ENCODE results near the gene EFCAB13.
A peak's percentile ranks its signal among the peaks of the same experiment; 100 is the strongest.

EFCAB13 gene, protein sequence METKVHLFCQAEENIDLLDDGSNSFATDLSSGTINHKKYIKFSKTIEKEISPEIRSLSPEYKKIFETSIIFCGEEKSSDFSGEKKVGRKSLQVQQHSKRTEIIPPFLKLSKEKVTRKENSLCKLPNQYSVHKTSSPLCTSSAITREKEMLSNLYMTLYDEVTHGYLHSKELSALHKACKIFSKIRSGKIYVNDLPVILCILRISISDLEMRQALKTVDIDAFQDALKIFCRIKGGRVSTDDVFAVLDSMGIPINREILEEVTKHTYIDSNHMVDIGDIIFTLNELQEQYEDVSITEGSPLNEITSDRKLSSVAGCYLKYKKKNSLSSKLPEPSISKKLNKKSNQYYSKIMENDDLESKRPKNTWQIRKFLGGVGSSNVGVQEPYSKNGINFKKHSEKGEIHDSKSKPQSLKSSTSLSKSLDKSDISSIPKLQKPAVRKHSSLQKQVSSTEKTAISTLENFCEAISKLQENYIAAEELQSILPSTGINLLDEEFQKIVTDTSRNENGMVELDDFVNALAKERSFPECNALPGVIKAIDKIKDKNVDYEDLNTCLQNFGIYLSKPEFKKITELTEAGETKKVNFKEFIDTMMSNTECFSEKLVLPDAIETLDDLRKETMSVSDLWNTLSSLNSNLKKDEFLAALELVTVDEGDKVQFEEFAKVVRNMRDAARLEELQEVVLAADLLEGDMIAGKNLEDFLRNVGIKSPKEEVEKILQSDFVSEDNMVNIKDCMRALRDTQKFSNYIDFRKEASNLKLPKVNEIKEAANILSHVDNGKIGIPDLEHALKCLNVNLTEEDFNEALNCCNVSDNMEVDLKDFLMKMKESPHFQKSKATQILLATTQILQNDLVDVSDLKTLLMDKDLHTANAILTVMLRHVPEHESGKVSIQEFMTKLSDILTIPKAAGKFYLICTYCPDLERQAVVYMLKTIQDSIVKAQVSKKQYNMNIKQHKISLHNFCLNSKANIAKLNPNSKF

DNA sequence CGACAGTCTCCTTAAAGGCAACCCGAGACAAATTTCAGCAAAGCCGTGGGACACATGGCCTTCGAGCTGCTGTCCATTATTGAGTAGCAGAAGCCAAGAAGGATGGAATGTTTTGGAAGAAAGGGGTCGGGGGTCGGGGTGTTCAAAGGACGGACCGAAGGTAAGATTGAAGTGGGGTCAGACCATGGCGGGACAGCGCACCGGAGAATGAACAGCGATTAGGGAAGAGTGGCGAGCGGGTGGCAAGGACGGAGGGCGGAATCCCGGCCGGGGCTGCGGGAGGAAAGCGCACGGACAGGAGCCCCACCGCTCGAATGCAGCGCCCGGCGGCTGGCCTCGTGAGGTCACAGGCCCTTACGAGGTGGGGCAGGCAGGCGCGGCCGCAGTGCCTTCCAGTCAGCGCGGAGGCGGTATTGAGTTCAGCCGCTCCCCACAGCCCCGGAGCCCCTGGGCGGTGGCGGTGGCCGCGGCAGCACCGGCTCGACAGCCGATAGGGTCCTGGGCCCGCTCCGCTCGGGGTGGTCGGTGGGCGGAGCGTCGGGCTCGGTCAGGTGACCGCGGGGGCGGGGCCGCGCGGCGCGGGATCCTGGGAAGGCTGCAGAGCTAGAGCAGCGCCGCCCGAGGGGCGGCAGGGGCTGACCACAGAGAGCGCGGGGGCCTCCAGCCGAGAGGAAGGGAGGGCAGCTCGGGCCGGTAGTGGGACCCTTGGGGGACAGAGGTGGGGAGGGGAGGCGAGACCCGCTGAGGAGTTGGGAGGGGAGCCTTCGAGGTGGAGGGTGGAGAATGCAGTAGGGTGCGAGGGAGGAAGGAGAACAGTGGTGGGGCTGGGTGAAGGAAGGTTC, at the start of gene EFCAB13:
TSS of gene EFCAB13 (plus strand) at position 574 of the 842 bp plus-strand sequence. CDS start 4,399 bp downstream, outside the sequence.
- peak; percentile 96 for DNase-seq (ENCODE audit: low spot score)

DNA sequence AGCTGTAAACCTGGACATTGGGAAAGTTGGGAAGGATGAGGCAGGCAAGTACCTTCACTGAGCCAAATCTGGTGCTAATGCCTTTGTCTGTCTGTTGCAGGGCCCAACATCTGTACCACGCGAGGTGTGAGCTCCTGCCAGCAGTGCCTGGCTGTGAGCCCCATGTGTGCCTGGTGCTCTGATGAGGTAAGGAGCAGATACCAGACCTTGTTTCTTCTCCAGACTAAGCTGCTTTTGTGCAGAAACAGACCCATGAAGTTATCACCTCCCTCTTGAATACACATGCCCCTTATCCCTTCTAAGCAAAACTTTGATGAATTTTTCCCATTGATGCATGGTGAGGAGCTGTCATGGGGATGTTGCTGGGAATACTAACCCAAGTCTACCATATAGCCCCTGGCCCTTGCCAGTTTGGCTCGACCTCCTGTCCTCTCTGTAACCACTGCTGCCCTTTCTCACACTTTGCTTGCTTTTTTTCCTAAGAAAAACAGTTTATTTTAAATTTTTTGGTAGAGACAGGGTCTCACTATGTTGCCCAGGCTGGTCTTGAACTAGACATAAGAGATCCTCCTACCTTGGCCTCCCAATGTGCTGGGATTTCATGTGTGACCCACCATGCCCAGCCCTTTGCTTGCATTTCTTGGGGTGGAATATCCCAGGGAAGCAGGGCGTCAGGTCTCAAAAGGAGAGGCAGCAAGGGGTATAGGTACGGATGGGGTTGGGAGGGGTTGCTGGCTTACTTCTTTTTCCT, 49.3 kb upstream of the EFCAB13 start:
- DNase-seq (ENCODE audit: low spot score) = no peak

DNA sequence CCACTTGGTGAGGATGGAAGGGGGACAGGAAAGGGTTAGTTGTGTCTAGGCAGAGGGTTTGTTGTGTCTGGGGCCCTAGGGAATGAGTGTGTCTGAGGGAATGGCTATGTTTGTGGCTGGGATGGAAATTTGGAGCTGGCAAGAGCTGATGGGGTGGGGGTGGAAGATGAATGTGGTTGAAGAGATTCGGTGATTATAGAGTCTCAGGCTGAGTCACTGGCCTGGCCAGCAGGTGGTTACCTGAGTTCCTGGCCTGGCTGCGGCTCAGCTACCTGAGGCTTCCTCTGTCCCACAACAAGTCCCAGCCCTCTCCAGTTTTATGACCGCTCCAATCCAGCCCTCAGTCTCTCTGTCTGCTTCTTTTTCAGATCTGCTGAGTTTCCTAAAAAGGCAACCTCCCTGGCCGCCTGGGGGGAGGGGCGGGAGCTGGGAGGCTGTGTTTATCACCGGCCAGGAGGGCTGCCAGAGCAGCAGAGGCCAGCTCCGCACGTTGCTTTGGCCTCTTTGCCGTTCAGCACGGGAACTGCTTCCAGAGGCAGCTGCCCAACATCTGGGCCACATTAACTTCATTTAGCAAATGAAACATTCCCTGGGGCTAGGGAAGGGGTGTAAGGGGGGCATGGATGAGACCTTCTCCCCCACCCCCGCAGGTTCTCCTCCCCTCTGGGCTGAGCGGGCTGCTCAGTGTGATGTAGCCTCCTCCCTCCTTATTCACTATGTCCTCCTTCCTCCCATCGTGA, 48.3 kb upstream of the EFCAB13 start:
- peak; percentile 86 for DNase-seq (ENCODE audit: low spot score)

DNA sequence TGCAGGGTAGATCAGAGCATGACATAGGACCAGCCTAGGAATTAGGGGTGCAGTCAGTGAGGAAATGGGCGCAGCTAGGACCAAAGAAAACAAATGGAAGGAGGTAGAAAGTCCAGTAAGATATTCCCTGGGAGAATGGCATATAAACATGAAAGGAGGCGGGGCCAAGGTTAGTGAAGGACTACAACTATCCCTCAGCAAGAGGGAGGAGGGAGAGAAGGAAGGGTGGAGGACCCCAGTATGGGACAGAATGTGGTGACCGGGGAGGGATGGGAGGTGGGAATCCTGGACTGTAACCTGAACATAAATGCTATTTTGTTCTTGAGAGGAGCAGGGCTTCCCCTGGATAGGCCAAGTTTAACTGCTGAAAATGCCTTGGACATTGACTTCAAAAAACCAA, 47.3 kb upstream of the EFCAB13 start:
- DNase-seq (ENCODE audit: low spot score) = no peak

DNA sequence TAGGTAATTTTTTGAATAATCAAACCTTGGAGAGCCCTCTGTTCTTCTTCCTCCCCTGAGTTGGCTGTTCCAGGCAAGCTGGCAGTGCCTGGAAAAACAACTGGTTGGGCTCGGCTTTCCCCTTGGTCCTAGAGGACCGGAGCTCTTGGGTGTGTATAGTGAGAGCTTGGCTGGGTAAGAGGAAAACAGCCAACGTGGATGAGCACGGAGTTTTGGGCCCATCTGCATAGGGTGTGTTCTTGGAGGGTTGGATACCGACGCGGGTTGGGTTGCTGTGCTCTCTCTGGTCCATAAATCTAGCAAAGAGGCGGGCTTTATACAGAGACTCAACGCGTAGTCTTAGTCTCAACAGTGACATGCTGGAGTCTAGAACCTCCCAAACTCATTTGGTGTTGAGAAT, 46.9 kb upstream of the EFCAB13 start:
- no peak for DNase-seq (ENCODE audit: low spot score)

DNA sequence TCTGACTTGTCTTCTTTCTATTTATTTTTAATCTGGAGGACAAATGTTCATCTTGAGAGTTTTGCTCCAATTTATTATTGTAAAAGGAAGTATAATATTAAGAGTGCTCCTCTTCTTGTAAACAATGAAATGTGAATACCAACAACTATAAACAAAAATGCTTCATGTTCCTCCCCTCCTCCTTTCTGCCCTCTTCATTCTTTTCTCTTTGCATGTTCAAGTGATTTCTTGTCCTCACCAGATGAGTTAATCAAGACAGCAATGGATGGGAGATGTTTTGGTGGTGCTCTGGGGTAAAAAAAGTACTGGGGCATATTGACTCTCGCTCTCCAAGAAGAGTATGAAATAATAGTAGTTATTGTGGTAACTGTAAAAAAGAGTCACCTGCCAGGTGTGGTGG, 45.8 kb upstream of the EFCAB13 start:
- DNase-seq (ENCODE audit: low spot score) = no peak

DNA sequence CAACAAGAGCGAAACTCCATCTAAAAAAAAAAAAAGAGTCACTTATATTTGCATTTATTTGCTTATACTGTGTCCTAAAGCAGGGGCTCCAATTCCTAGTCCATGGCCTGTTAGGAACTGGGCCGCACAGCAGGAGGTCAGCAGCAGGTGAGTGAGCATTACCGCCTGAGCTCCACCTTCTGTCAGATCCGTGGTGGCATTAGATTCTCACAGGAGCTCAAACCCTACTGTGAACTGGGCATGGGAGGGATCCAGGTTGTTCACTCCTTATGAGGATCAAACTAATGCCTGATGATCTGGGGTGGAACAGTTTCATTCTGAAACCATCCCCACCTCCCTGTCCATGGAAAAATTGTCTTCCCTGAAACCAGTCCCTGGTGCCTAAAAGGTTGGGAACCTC, 45.2 kb upstream of the EFCAB13 start:
- no peak for DNase-seq (ENCODE audit: low spot score)

DNA sequence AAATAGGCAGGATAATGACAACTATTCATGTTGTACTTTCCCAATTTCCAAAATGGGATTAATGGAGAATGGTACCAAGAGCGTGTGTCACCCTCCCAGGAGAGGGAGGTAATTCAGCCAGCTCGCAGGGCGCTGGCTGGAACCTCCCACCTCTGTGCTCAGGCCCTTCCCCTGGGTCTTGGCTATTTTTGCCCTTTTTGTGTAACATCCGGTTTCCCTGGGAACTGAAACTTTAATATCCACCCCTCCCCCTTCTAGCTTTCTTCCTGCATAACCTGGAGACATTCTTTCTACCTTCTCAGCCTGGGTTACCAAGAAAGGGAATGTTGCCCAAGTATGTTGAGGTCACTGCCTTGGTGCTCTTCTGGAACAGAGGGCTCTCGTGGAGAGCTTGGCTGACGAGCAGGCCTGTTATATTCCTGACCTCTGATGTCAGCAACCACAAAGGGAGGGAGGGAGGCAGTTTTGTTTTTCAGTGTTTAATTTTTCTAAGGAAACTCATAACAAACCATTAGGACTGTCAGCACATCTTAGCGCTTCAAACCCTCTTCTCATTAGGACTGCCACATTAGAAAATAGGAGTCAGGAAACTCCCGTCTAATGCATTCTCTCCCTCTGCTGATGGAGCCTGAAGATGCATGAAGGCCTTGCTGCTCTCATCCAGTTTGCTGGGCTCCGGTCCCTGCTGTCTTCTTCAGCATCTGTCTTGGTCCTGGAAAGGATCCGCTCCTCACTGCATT, 44.5 kb upstream of the EFCAB13 start:
- DNase-seq (ENCODE audit: low spot score) = no peak

DNA sequence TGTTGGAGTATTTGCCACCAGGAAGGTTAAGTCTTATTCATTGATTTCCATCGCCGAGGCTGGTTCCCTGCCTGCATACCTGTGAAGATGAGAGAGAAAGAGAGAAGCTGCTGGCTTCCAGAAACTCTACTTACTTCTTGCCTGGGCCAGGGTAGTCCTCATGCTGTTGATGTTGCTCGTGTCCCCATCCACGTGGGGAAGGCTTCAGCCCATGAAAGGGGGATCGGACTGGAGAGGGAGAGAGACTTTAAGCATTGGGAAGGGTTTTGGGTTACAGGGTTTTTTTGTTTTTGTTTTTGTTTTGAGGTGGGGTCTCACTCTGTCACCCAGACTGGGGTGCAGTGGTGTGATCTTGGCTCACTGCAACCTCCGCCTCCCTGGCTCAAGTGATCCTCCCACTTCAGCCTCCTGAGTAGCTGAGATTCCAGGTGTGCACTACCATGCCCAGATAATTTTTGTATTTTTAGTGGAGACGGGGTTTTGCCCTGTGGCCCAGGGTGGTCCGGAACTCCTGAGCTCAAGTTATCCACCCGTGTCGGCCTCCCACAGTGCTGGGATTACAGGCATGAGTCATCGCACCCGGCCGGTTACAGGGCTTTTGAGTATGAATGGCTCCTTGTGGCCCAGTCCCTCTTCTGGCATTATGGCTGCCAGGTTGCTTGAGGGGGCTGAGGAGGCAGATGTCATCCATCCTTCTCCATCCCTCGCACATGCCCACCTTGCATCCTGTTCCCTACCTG, 43.5 kb upstream of the EFCAB13 start:
- no peak for DNase-seq (ENCODE audit: low spot score)

DNA sequence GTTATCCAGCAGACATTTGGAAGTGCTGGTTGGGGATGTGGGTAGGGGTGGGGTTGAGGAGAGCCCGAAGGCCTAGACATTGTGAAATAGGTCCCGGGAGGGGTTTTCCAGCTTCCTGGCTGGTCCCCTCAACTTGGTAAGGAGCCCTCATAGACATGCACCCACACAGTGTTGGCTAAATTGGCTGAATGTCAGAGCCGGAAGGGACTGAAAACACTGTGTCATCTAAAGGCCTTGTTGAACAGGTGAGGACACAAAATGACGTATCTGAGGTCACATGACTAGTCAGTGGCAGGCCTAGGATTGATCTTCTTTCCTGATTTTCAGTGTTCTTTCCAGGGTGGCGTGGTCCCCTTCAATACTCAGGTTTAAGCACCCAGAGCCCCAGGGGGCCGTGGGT, 42.5 kb upstream of the EFCAB13 start:
- DNase-seq (ENCODE audit: low spot score) = no peak

DNA sequence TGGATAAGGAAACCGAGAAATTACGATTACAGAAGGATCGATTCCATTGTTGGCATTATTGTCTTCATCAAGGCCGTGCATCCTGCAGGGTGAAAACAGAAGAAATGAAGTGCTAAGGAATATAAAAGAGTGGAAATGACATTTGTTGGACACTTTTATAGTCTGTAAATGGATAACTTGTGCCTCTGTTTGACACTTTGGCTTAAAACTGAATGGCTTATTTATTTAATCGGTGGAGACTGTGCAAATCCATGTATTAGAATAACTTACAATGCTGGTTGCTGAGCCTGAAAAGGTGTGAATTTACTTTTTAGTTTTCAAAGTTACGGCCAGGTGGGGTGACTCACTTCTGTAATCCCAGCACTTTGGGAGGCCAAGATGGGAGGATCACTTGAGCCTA, 38.8 kb upstream of the EFCAB13 start:
- DNase-seq (ENCODE audit: low spot score) = no peak

DNA sequence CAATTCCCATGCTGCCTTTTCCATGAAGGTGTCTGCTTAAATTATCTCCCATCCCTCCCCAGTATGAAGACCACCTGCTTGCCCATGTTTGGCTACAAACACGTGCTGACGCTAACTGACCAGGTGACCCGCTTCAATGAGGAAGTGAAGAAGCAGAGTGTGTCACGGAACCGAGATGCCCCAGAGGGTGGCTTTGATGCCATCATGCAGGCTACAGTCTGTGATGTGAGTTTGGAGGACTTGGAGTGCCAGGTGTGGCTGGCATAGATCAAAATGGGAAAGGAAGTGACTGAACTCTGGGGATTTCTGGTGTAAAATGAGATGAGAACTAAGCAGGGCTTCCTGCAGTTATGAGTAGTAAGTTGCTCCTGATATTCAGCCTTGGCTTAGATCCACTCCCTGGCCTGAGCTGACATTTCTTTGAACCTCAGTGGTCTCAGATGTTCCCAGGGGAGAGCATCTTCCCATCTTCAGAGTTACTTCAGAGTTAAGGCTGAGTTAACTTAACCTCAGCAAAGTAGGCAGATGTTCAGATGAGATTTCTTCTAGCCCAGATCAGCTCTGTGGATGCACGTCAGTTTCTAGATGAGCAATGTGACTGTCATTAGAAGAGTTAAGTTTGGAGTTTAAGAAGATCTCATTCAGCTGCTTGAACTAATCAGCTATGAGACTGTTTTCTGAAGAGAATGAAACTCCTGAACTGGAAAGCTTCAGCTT, 37.4 kb upstream of the EFCAB13 start:
- DNase-seq (ENCODE audit: low spot score) = no peak

DNA sequence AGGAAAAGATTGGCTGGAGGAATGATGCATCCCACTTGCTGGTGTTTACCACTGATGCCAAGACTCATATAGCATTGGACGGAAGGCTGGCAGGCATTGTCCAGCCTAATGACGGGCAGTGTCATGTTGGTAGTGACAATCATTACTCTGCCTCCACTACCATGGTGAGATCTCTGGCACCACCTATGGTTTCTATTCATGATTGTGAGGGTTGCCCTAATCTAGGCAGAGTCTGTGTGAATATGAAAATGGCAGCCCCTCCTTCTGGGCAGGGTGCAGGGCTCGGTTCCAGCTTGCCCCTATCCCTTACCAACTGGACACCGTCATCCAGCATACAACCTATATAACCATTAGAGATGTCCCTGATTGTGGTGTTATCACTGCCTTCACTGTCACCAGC, 36.7 kb upstream of the EFCAB13 start:
- no peak for DNase-seq (ENCODE audit: low spot score)

DNA sequence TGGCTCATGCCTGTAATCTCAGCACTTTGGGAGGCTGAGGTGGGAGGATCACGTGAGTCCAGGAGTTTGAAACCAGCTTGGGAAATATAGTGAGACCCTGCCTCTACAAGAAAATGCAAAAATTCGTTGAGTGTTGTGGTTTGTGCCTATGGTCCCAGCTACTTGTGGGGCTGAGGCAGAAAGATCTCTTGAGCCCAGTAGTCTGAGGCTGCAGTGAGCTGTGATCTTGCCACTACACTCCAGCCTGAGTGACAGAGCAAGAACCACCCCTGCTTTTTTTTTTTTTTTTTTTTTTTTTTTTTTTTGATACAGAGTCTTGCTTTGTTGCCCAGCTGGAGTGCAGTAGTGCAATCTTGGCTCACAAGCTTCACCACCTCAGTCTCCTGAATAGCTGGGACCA, 36.1 kb upstream of the EFCAB13 start:
- no peak for DNase-seq (ENCODE audit: low spot score)

DNA sequence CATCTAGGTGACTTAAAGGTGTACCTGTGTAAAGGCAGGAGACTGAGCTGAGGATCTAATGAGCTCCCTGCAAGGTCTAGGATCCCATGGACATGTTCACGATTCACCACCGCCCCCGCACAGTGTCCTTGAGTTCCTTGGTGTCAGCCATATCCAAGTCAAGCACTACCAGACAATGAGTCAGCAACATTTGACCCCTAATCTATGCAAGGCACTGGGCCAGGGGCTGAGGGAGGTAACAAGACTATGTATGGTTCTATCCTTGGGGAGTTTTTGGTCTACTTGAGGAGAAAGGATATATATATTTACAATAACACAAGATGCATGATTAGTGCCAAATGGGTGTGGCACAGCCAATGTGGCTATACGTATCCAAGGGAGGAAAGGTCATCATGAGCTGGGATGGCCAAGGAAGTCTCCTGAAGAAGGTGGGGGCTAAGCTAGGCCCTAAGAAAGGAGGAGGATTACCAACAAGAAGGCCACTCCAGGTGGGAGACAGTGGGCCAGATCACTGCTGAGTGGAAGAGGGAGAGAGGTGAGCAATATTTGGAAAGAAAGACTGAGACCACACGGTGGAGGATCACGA, 35.1 kb upstream of the EFCAB13 start:
- DNase-seq (ENCODE audit: low spot score) = no peak

DNA sequence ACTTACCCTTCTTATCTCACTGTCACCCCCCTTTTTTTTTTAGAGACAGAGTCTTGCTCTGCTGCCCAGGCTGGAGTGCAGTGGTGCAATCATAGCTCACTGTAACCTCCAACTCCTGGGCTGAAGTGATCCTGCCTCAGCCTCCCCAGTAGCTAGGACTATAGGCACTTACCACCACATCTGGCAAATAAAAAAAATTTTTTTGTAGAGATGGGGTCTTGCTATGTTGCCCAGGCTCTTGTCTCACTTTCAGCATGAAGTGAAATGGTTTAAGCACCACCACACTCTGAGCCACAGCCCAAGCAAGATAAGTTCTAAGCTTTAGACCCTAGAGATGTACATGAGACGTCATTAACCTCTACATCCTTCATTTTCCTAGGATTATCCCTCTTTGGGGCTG, 34.5 kb upstream of the EFCAB13 start:
- DNase-seq (ENCODE audit: low spot score) = no peak

DNA sequence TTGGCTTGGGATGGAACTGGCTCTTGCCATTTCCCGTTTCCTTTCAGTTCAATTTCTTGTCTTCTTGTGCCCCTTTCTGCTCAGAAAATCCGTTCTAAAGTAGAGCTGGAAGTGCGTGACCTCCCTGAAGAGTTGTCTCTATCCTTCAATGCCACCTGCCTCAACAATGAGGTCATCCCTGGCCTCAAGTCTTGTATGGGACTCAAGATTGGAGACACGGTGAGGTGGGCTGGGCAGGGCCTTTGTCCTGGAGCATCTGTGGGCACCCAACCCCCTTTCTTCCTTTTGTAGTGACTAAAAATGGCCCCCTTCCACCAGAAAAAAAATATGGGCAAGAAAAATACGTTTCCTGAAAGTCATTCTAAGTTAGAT, 32.9 kb upstream of the EFCAB13 start:
- DNase-seq (ENCODE audit: low spot score) = no peak

DNA sequence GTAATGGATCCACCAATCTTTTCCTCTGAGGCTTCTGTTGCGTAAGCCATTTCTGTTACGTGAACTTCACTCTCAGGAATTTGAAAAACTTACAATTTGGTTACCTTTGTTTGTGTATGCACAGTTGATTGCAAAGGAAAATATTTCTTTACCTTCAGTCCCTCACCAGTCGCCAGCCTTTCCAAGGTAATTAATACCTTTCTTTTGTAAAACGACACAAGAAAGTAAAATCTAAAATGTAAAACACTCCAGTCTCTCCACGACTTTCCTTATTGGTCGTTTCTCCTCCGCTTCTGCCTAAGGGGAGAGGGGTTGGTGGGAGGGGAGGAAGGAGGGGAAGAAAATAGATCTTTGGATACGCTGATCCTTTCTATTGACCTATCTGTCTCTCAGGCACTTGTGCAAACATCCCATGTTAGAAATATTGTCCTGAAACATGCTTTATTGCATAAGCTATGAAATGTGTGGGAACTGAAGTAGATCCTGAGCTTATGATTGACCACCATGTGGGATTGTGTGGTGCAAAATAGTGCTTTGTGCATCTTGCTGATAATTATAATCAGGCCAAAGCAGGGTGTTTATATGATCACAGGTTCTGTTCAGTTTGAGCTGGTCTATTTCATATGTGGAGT, 32.4 kb upstream of the EFCAB13 start:
- no peak for DNase-seq (ENCODE audit: low spot score)
